Heart right ventricle (tissue), 16 donors: ENCODE data around the gene ZNF821. TPM values are rescaled to one million over a fixed set of nuclear protein-coding genes. Genes with fewer than 3 reads are reported as not detected.

Experiments used
- ATAC-seq, 8 donors: fragments of 200-7000 bp; cut with Tn5 transposase; one replicate each; pipeline ENCODE4 v1.9.1; 2020; ENCODE audit warnings: mild to moderate bottlenecking in 8 of 8, moderate library complexity in 8 of 8, moderate number of reproducible peaks in 1 of 8
- DNase-seq, 2 donors: peaks; one replicate each; pipeline ENCODE4 v3.0.0-alpha.2; 2020
- H3K27ac ChIP-seq, 10 donors: fragments of 200-600 bp; sonication (generic) in 2 of 10; one replicate each; pipeline versions ENCODE4 v1.5.0 to v1.8.0; 2020 to 2022; ENCODE audit warnings: mild to moderate bottlenecking in 3 of 10
- H3K27me3 ChIP-seq, 7 donors: fragments of 200-600 bp; one replicate each; pipeline ENCODE4 v1.8.0; 2021 to 2022; ENCODE audit warnings: mild to moderate bottlenecking in 2 of 7
- H3K36me3 ChIP-seq, 9 donors: fragments of 200-600 bp; sonication (generic) in 1 of 9; one replicate each; pipeline versions ENCODE4 v1.5.0 to v1.8.0; 2020 to 2022; ENCODE audit warnings: mild to moderate bottlenecking in 2 of 9
- H3K4me1 ChIP-seq, 9 donors: fragments of 200-600 bp; sonication (generic) in 1 of 9; one replicate each; pipeline versions ENCODE4 v1.5.0 to v1.8.0; 2020 to 2022; ENCODE audit warnings: mild to moderate bottlenecking in 4 of 9
- H3K4me3 ChIP-seq, 10 donors: fragments of 200-600 bp; sonication (generic) in 2 of 10; one replicate each; pipeline versions ENCODE4 v1.5.0 to v1.8.0; 2020 to 2022; ENCODE audit warnings: mild to moderate bottlenecking in 7 of 10, moderate library complexity in 2 of 10
- H3K9me3 ChIP-seq, 11 donors: fragments of 200-600 bp in 10 of 11; sonication (generic) in 2 of 11; one replicate each; pipeline versions ENCODE4 v1.5.0 to v1.8.0; 2013 to 2022; ENCODE audit warnings: mild to moderate bottlenecking in 2 of 11, control low read depth in 1 of 11, moderate library complexity in 1 of 11
- WGBS, 2 donors: extraction: QIAGEN DNeasy Blood & Tissue Kit; methylation state at CpG; one replicate each; pipeline ENCODE4 v1.1.7; 2013; ENCODE audit warnings: inconsistent platforms in 1 of 2; 5-methylcytosine and 5-hydroxymethylcytosine counted together
- intact Hi-C, 10 donors: fragments of 100-400 bp; cut with DNase I; formaldehyde crosslinking; loops; one replicate each; pipeline versions ENCODE4 v1.11.1 to v1.14.2; 2022
- polyA plus RNA-seq, 2 donors: library from polyadenylated mRNA; stranded (reverse); fragments of 200-250 nt; gene quantifications; one replicate each; pipeline ENCODE4 v1.2.3, GENCODE V29; 2013
- total RNA-seq, 10 donors: library from RNA; stranded (reverse); fragmentation: NEBNext Ultra II Directional in 3 of 10; extraction: Animal tissue kit (Norgen Biotek cat#: 25700) in 3 of 10; gene quantifications; one replicate each; pipeline versions ENCODE4 v1.2.1 to v1.2.4, GENCODE V29; 2021 to 2023
- TF ChIP-seq, protein P1 (sequence below), 9 donors: fragments of 200-600 bp; sonication (generic) in 2 of 9; IDR thresholded peaks; one replicate each; pipeline versions ENCODE4 v1.5.0 to v1.8.0; 2021 to 2022; ENCODE audit warnings: antibody characterized with exemption in 9 of 9, mild to moderate bottlenecking in 5 of 9, moderate library complexity in 1 of 9
- donor health status: Arrhythmogenic right ventricular cardiomyopathy.
- donor health status: ischemic (EF 13 %, LVEDD 7.1; RV severe dilation, severe dysfunction).
- donor health status: healthy with polysubstance abuse.
- donor health status: DM: no; HTN: yes; CAD: no.
- donor health status: DM: no; HTN: no; CAD: no.
- donor health status: ischemic (EF 25% LVEDD 6.9; RV normal size, moderate dysfunction).
- donor health status: ischemic (EF 25% LVEDD 5.7; RV mildly dilated, moderate dysfunction).
- donor health status: healthy.
- donor health status: DM: yes; HTN: yes; CAD: no.
- donor health status: Ischemic cardiomyopathy.
- donor health status: ischemic (EF 35%, LVEDD 5.7; RV mildly dilated, moderate dysfunction).
- donor health status: nonischemic (EF 11% LVEDD 7.7; RV severe dilation, severe dysfunction).
- donor health status: DM: yes; HTN: yes; CAD: no.
- donor health status: PGD.
- donor health status: ischemic (EF 29% LVEDD 5.4; RV normal size, mild dysfunction).
- donor health status: nonischemic (EF 23%, LVEDD 6.1; RV moderate dilation, normal function).

ZNF821 gene
- total and polyA plus RNA-seq, 12 donors, result 2.2 to 7.8 (median 3.6) TPM

DNA sequence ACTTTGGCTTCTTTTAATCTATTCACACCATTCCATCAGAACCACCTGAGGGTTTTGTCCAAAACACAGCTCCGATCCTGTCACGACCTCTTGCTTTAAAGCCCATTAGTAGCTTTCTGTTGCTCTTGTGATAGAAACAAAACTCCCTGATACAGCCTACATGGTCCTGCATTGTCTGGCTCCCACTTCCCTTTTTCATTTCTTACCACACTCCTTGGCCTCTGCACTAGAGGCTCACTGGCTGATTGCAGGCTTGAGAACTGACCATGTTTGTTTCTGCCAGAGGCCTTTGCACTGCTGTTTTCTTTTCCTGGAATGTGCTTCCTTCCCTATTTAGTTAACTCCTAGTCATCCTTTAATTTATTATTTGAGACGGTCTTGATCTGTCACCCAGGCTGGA lies 35.1 kb upstream of the ZNF821 start:
- Histone ChIP-seq H3K4me1 (peaks cover 4 to 71% (median 52%) of the 10 kb centered on the region in 9 donors), H3K36me3 (peaks cover 0 to 88% (median 60%) of the 10 kb centered on the region in 9 donors), H3K4me3 (no peak overlapping the region), H3K9me3 (peaks cover 0 to 8% (median 0%) of the 10 kb centered on the region in 11 donors), H3K27ac (peak overlapping the region in 1 of 10 donors; percentile 28), H3K27me3 (no peaks in the 10 kb centered on the region)
- no peak for DNase-seq
- ATAC-seq, result peak in 2 of 8 donors; percentile 24 to 55
- WGBS, 2 donors, result 70 to 91% methylated on average over 3 of the region's 3 CpGs
- TF ChIP-seq, protein P1, sequence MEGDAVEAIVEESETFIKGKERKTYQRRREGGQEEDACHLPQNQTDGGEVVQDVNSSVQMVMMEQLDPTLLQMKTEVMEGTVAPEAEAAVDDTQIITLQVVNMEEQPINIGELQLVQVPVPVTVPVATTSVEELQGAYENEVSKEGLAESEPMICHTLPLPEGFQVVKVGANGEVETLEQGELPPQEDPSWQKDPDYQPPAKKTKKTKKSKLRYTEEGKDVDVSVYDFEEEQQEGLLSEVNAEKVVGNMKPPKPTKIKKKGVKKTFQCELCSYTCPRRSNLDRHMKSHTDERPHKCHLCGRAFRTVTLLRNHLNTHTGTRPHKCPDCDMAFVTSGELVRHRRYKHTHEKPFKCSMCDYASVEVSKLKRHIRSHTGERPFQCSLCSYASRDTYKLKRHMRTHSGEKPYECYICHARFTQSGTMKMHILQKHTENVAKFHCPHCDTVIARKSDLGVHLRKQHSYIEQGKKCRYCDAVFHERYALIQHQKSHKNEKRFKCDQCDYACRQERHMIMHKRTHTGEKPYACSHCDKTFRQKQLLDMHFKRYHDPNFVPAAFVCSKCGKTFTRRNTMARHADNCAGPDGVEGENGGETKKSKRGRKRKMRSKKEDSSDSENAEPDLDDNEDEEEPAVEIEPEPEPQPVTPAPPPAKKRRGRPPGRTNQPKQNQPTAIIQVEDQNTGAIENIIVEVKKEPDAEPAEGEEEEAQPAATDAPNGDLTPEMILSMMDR (IDR thresholded peaks at IDR 0.05), result no peak
- intact Hi-C loops, result no loop called here

DNA sequence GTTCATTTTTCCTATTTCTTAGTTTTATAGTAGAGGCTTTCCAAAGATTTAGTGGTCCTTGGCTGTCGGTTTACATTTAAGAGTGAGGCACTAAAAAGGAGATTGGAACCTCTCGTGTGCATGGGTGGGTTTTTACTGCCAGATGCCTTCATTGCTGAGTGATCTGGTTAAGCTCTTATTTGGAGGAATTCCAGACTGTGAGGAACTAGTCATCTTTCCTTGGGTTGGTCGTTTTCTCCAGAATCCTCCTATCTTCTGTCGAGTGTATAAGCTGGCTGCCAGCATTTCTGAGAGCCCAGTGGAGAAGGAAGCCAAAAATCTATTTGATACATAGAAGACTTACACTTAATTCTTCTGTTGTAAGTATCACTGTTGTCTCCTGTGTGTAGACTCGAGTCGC lies 33.9 kb upstream of the ZNF821 start:
- peaks cover 4 to 69% (median 44%) of the 10 kb centered on the region in 9 donors for H3K4me1 ChIP-seq
- WGBS, 2 donors, result 65% methylated on average over 6 of the region's 6 CpGs

DNA sequence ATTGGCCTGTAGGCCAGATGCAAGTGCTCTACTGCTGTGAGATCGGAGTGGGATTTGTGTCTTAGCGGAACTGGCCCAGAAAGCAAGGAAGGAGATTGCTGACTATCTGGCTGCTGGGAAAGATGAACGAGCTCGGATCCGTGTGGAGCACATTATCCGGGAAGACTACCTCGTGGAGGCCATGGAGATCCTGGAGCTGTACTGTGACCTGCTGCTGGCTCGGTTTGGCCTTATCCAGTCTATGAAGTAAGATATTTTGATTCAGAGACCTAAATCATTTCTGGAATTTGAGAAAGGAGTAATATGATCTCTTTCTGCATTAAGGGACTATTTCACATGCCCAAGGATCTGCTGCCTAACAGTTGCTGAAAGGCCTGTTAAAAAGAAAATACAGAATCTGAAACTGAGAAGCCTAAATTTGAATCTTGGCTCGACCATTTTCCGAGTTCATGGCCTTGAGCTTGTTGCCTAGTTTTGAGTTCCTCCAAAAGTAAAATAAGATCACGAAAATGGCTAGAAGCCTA lies 32.5 kb upstream of the ZNF821 start:
- Histone ChIP-seq H3K27me3 (no peaks in the 10 kb centered on the region), H3K4me3 (no peak overlapping the region), H3K27ac (peak overlapping the region in 2 of 10 donors; percentile 11 to 18), H3K4me1 (peaks cover 4 to 76% (median 51%) of the 10 kb centered on the region in 9 donors), H3K36me3 (peaks cover 0 to 79% (median 40%) of the 10 kb centered on the region in 9 donors), H3K9me3 (peaks cover 0 to 8% (median 0%) of the 10 kb centered on the region in 11 donors)
- TF ChIP-seq, protein P1 (IDR thresholded peaks at IDR 0.05), result no peak
- intact Hi-C loops, result no loop called here
- no peak for ATAC-seq
- 82 to 89% methylated on average over 11 of the region's 11 CpGs for WGBS, 2 donors
- no peak for DNase-seq

More for the DNA sequence above, 33.9 kb upstream of the ZNF821 start:
- ATAC-seq (no peak), DNase-seq (no peak)
- Histone ChIP-seq H3K27ac (peak overlapping the region in 1 of 10 donors; percentile 7), H3K27me3 (no peaks in the 10 kb centered on the region), H3K9me3 (peaks cover 0 to 8% (median 0%) of the 10 kb centered on the region in 11 donors), H3K36me3 (peaks cover 0 to 82% (median 51%) of the 10 kb centered on the region in 9 donors), H3K4me3 (no peak overlapping the region)
- intact Hi-C loops, result no loop called here
- TF ChIP-seq, protein P1 (IDR thresholded peaks at IDR 0.05), result no peak

DNA sequence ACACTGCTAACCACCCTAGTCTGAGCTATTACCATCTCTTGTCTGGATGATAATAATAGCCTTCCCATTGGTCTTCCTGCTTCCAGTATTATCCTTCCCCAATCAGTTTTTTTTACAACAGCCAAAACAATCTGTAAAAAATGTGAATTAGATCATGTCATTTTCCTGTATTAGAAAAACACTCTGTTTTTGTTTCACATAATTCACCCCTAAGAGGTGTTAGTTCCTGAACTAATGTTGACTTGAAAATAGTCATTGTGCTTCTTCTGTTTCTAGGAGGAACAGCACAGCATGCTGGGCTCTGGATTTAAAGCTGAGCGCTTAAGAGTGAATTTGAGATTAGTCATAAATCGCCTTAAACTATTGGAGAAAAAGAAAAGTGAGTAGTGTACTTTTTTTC lies 31.4 kb upstream of the ZNF821 start:
- WGBS, 2 donors, result 84 to 85% methylated on average over 2 of the region's 2 CpGs
- TF ChIP-seq, protein P1 (IDR thresholded peaks at IDR 0.05), result no peak
- Histone ChIP-seq H3K4me1 (peaks cover 4 to 86% (median 51%) of the 10 kb centered on the region in 9 donors), H3K36me3 (peaks cover 0 to 68% (median 29%) of the 10 kb centered on the region in 9 donors), H3K27ac (peak overlapping the region in 1 of 10 donors; percentile 28), H3K9me3 (peaks cover 0 to 8% (median 0%) of the 10 kb centered on the region in 11 donors), H3K4me3 (no peak overlapping the region), H3K27me3 (no peaks in the 10 kb centered on the region)
- ATAC-seq (peak in 2 of 8 donors; percentile 30 to 38), DNase-seq (no peak)
- intact Hi-C loops, result no loop called here
